NCI-H774 (cell line): ENCODE results near the gene CHFR.
"Not testable (repeated sequence)": the region's sequence is repeated elsewhere in the genome, so short reads cannot be mapped to it uniquely, and the experiment has no call there.

Source experiments
- DNase-seq: peaks from one replicate; lab custom pipeline; 2025; lab: John Stamatoyannopoulos, UW

Gene CHFR

GRCh38 chr12:132840536-132840935, 46.9 kb downstream of the CHFR start:
- no peak for DNase-seq

- no peak for DNase-seq
These were observed 47.7 kb downstream of the CHFR start for GRCh38 chr12:132839558-132840235.

GRCh38 chr12:132838410-132839080, 48.9 kb downstream of the CHFR start:
- no peak for DNase-seq

- DNase-seq, result no peak
These were observed 49.6 kb downstream of the CHFR start for GRCh38 chr12:132837693-132838409.

- no peak for DNase-seq
These were observed 50.5 kb downstream of the CHFR start for GRCh38 chr12:132836795-132837331.

GRCh38 chr12:132836230-132836629, 51.2 kb downstream of the CHFR start:
- DNase-seq, result not testable (repeated sequence)

- no peak for DNase-seq
These were observed 52.1 kb downstream of the CHFR start for GRCh38 chr12:132835076-132836025.

GRCh38 chr12:132834181-132834711, 53.2 kb downstream of the CHFR start:
- DNase-seq, result no peak

GRCh38 chr12:132833341-132833740, 54.1 kb downstream of the CHFR start:
- DNase-seq, result no peak

- DNase-seq, result no peak
These were observed 55.6 kb downstream of the CHFR start for GRCh38 chr12:132831771-132832170.

- peak; percentile 95 for DNase-seq
These were observed 58.5 kb downstream of the CHFR start, which contains the start of gene GOLGA3 for GRCh38 chr12:132828706-132829534. GOLGA3 (minus strand) TSS chr12:132828869; CDS start chr12:132822128, 6,741 bp downstream.

- no peak for DNase-seq
These were observed 59.4 kb downstream of the CHFR start for GRCh38 chr12:132827763-132828703.

- no peak for DNase-seq
These were observed 61.5 kb downstream of the CHFR start for GRCh38 chr12:132825861-132826260.

- DNase-seq, result no peak
These were observed 62.3 kb downstream of the CHFR start for GRCh38 chr12:132825089-132825488.

- no peak for DNase-seq
These were observed 63.4 kb downstream of the CHFR start for GRCh38 chr12:132824053-132824452.

GRCh38 chr12:132818562-132818961, 68.8 kb downstream of the CHFR start:
- DNase-seq, result no peak

- DNase-seq, result no peak
These were observed 73.2 kb downstream of the CHFR start for GRCh38 chr12:132814232-132814631.

GRCh38 chr12:132813443-132813842, 74.0 kb downstream of the CHFR start:
- no peak for DNase-seq

- no peak for DNase-seq
These were observed 74.6 kb downstream of the CHFR start for GRCh38 chr12:132812631-132813305.
